ENCODE measurements around the gene SEC11A.
"Not testable (repeated sequence)": the region's sequence is repeated elsewhere in the genome, so short reads cannot be mapped to it uniquely, and the experiment has no call there.

Gene SEC11A

DNA sequence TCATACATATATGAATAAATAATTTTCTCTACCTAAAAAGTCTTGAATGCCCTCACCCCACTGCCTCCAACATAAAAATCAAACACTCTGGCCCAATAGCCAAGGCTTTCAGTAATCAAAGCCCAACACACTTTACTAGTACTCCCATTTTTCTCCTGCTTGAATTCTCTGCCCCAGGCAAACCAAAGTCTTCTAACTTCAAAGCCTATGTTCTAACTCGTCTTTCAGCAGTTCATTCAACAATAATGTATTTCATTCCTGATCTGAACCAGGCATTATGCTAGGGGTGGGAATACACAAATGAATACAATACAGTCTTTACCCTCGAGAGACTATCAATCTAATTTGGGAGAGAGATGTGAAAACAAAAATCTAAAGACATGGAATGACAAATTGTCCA, 21.1 kb upstream of the SEC11A start:
- no peak for DNase-seq (ENCODE audit: low read depth in 2 of 2)

DNA sequence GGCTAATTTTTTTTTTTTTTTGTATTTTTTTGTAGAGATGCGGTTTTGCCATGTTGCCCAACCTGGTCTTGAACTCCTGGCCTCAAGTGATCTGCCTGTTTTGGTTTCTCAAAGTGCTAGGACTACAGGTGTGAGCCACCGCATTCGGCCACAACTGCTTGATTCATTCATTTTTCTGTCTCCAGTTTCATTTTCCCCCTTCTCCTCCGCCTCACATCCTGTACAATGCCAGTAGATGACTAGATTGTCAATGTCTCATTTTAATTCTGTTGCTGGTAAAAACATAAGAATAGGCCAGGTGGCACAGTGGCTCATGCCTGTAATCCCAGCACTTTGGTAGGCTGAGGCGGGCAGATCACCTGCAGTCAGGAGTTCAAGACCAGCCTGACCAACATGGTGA, 20.4 kb upstream of the SEC11A start:
- DNase-seq (ENCODE audit: low read depth in 2 of 2), result no peak

DNA sequence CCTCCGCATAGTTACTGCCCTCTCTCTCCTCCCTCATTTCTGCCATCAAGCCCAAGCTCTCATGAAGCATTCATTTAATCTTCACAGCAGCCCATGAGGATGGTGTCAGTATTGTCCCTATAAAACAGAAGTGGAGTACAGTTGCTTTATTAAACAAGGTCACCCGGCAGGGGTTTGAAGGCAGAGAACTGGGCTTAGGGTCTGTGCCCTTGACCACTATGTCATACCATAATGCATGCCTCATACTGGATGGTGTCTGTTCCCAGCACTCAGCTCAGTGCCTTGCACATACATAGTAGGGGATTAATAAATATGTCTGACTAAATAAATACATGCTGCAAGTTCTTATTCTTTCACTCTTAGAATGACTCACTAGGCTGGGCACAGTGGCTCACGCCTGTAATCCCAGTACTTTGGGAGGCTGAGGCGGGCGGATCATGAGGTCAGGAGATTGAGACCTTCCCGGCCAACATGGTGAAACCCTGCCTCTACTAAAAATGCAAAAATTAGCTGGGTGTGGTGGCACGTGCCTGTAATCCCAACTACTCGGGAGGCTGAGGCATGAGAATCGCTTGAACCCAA, 19.6 kb upstream of the SEC11A start:
- not testable (repeated sequence) for DNase-seq (ENCODE audit: low read depth in 2 of 2)

DNA sequence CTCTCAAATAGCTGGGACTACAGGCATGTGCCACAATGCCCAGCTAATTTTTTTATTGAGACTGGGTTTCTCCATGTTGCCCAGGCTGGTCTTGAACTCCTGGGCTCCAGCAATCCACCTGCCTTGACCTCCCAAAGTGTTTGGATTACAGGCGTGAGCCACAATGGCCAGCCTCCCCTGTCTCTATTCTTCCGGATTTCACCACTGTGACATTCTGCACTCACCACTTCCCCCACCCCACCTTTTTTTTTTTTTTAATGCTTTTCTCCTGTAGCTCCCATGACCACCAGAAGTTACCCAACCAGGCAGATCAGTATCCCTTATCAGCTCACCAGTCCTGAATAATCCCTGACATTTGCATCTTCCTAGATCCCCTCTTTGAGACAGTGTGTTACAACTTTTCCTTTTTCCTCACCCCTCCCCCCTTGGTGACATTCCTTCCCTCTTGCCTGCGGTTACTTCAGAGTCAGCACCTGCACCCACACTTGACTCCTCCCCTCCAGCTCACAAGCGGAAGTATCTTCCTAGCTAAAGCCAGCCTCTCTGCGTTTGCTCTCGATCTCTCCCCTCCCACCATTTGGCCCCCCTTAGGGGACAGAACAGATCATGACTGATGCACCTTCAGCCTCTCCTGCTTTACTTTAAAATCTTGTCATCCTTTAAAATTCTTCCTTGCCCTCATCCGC, 19.0 kb upstream of the SEC11A start:
- no peak for DNase-seq (ENCODE audit: low read depth in 2 of 2)

DNA sequence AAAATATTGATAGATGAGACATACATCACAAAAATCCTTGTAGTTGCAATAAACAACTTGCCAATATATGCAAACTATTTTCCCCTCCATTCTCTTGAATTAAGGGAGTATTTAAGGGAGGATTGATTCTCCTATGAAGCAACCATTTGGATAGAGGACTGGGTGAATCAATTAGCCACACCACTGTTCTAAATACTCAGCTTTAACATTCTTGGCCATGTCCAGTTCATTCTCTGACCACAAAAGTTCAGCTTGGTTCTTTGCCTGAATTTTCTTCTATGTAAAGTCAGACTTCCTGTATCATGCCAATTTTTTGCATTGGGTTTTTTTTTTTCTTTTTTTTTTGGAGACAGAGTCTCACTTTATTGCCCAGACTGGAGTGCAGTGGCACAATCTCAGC, 15.8 kb upstream of the SEC11A start:
- DNase-seq (ENCODE audit: low read depth in 2 of 2), result no peak

DNA sequence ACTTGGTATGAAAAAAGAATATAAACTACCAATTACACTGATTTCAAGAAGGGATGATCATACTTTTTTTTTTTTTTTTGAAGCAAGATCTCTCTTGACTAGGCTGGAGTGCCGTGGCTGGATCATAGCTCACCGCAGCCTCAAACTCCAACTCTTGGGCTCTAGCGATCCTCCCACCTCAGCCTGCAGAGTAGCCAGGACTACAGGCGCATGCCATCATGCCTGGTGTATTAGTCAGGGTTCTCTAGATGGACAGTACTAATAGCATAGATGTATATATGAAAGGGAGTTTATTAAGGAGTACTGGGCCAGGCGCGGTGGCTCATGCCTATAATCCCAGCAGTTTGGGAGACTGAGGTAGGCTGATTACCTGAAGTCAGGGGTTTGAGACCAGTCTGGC, 11.5 kb upstream of the SEC11A start:
- no peak for DNase-seq (ENCODE audit: low read depth in 2 of 2)

DNA sequence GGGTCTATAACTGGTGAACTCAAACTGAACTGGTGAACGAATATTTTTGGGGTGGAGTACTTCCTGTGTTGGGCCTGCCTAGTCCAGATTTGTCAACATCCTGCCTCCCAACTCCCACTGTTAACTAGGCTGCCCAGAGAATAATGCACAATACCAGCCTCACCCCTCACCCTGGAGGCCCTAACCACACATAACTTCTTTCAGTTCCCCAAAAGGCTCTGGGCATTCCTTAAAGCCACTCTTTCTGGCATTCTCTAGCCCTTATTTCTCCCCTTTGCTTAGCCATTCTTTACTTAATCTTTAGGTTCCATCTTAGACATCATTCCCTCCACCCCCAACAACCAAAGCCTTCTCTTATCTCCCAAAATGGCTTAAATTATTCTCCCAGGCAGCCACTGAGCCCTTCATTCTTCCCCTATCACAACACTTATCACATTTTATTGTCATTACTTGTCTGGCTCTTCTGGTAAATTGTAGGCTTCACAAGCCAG, 9.1 kb upstream of the SEC11A start:
- no peak for DNase-seq (ENCODE audit: low read depth in 2 of 2)

DNA sequence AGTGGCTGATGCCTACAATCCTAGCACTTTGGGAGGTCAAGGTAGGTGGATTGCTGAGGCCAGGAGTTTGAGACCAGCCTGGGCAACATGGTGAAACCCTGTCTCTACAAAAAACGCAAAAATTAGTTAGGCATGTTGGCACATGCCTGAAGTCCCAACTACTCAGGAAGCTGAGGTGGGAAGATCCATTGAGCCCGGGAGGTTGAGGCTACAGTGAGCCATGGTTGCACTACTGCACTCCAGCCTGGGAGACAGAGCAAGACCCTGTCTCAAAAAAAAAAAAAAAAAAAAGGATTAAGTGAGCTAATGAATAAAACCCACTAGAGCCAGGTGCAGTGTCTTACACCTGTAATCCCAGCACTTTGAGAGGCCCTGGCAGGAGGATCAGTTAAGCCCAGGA, 6.7 kb upstream of the SEC11A start:
- DNase-seq (ENCODE audit: low read depth in 2 of 2), result no peak

DNA sequence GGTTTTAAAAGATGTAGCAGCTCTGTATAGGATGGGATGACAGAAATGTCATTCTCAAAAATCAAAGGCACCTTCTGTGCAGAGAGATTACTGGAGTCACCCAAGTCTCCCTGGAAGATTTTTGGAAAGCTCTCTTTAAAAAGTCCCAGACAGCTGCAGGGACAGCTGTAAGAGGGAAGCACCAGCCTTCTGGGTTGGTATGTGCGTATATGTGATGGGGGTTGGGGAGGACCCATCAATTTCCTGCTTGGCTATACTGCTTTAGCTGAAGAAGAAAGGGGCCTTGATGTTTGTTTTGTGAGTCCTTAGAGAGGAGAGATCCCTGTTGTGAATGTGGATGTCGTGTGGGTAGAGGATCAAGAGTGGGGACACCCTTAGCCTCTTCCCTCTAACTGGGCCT, 5.4 kb upstream of the SEC11A start:
- DNase-seq (ENCODE audit: low read depth in 2 of 2), result no peak

DNA sequence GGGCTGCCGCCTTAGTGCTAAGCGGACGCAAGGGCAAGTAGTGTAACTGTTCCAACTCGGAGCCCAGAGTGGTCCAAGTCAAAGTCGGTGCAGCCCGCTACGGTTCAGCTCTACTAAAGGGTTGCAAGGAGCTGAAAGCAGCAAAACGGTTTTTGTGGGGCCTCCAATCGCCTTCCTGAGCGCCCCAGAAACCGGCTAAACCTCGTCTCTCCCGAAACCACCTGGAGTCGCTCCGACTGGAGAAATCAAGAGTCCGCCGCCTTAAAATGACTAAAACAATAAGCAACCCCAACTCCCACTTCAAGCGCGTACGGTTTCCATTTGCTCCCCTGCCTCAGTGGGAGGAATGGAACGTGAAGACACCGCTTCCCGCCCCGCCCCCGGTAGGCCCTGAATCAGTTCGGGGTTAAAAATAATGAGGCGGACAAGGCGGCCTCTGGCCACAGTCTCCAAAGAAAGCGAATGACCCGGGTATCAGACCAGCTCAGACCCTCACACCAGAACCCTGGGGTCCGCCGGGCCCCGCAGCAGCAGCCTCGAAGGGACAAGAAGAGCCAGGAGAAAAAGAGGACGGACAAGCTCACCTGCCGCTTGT, 401 bp downstream of the SEC11A start:
- no peak for DNase-seq (ENCODE audit: low read depth in 2 of 2)

DNA sequence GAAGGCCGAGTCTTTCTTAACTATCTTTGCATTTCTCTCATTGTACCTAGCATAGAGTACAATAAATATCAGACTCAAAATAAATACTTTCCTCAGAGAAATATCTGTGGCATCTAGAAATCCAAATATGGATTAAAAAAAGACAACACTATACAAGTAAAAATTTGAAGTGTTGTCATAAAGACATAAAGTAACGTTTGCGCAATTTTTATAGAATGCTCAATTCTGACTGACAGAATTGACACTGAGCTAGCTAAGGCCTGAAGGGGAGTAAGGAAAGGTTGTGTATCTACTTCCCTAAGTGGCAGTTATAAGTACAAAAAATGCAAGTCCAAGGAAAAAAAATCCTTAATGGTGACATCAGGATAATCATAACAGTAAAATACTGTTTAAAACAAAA, 1.1 kb downstream of the SEC11A start:
- DNase-seq (ENCODE audit: low read depth in 2 of 2), result no peak

DNA sequence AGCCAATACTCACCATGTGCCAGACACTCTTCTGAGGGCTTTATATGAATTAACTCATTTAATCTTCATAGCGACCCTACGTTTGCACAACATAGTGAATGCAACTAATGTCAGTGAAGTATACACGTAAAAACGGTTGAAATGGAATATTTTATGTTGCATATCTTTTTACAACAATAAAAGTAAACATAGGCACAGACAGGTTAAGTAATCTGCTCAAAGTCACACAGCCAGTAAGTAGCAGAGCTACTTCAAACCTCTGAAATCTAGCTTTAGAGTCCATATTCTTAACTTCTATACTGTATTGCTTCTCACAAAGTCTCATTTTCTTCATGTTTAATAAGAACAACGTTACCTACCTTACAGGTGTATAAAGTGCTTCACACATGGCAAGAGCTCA, 1.6 kb downstream of the SEC11A start:
- DNase-seq (ENCODE audit: low read depth in 2 of 2), result no peak

DNA sequence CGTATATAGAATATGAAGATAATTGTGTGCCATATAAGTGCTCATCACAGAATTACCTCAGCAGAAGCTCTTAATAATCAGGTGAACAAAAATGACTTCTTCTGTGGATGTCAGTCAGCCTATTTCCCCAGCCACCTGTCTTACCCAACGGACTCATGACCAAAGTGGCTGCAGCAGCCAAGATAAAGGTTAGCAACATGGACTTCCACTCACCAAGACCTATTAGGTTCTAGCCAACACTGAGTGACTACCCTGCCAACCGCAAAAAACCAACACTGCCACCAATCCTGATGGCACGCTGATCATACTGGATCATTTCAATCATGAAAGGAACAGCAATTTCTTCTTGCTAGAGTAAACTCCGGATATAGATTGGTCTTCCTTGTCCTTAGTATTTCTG, 12.1 kb downstream of the SEC11A start:
- DNase-seq (ENCODE audit: low read depth in 2 of 2), result no peak

DNA sequence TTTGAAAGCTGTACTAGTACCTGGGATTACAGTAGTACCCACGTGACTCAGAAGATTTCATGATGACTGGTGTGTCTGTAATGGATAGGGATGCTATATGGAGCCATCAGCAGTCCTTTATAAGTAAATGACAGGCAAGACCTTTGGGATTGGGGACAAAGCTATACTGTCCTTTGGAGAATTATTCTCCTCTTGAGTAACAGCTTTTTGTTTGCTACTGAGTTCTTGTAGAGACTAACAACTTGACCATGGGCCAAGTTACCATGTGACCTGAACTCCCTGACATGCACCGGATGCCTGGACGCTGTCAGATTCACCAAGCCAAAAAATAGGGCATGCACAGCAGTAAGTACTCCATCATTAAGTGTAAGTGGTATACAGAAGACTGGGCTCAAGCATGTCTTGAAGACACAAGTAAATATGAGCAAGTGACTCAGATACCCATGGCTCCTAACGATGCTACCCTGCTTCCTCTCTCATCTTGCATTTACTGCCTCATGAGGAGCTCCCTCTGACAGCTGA, 12.9 kb downstream of the SEC11A start:
- no peak for DNase-seq (ENCODE audit: low read depth in 2 of 2)

DNA sequence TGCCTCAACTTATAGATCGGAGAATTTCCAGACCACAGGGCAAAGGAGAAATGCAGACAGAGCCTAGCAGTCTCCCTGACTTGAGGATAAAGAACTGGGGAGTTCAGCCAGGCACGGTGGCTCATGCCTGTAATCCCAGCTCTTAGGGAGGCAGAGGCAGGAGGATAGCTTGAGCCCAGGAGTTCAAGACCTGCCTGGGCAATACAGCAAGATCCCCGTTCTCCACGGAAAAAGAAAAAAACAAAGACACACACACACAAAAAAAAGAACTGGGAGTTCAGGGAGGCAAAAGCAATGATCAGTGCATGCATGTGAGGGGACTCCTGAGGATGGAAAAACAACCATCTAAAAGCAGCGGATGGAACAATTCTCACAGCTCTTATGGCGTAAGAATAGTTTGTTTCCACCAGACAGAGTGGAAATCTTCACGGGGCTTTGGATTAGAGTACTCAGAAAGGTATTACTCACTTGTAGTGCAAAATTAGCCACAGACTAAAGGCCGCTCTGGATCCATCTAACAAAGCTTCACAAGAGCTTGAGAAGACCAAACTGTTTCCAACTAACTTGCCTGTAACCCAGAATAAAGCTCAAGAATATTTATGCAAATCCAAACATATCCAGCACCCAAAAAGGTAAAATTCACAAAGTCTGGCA, 16.3 kb downstream of the SEC11A start:
- no peak for DNase-seq (ENCODE audit: low read depth in 2 of 2)

DNA sequence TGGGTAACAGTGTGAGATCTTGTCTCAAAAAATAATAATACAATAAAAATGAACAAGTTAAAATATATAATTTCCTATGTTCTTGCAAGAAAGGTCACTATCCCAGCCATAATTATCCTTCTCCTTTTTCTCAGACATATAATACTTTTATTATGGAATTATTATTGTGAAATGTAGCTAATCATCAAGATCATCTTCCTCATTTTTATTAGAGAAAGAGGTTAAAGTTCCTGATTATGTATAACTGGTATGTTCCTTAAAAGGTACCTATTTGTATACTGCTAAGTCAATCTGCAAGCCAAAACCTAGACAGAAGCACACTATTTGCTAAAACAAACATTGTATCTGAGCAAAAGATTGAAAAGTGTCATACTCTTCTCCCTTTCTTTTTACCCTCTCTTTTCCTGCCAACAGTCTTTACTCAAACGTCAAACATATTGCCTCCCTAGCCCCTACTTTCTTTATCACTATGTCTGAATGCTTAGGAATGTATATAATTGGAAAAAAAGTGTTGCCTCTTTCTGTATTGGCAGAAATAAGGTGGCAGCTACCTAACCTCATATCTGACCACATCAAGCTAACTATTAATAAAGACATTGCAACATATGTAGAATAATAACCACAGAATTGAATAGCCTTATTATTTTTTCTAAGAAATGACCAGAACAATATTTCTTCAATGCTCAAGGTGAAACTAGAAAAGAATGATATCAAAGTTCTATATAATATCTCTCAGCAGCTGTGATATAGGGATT, 18.5 kb downstream of the SEC11A start:
- DNase-seq (ENCODE audit: low read depth in 2 of 2), result no peak

DNA sequence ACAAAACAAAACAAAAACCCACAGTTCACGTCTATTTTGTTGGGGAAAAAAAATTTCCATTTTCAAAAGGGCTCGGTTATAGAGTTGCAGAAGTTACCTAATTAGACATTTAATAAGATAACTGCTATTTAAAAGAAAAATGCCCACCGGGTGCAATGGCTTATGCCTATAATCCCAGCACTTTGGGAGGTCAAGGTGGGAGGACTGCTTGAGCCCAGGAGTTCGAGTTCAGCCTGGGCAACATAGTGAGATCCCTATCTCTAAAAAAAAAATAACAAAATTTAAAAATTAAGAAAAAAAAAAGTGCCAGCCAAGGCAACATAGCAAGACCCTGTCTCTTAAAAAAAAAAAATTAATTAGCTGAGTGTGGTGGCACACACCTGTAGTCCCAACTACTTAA, 19.2 kb downstream of the SEC11A start:
- no peak for DNase-seq (ENCODE audit: low read depth in 2 of 2)

DNA sequence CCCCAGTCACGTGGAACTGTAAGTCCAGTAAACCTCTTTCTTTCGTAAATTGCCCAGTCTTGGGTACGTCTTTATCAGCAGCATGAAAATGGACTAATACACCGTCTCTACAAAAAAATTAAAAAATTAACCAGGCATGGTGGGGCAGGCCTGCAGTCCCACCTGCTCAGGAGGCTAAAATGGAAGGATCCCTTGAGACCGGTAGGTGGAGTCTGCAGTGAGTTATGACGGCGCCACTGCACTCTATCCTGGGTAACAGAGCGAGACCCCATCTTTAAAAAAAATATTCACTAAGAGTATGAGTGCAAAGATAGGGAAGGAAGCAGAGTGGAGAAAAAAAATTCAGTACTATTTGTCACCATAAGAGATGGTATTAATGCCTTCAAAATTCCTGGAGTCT, 25.6 kb downstream of the SEC11A start:
- DNase-seq (ENCODE audit: low read depth in 2 of 2), result no peak

DNA sequence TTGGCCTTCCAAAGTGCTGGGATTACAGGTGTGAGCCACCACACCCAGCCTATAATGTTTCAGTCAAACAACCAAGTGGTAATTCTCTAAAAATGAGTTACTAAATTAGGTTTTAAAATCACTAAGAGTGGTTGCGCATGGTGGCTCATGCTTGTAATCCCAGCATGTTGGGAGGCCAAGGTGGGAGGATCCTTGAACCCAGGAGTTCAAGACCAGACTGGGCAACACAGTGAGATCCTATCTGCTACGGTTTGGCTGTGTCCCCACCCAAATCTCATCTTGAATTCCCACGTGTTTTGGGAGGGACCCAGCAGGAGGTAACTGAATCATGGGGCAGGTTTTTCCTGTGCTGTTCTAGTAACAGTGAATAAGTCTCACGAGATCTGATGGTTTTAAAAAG, 26.1 kb downstream of the SEC11A start:
- no peak for DNase-seq (ENCODE audit: low read depth in 2 of 2)

DNA sequence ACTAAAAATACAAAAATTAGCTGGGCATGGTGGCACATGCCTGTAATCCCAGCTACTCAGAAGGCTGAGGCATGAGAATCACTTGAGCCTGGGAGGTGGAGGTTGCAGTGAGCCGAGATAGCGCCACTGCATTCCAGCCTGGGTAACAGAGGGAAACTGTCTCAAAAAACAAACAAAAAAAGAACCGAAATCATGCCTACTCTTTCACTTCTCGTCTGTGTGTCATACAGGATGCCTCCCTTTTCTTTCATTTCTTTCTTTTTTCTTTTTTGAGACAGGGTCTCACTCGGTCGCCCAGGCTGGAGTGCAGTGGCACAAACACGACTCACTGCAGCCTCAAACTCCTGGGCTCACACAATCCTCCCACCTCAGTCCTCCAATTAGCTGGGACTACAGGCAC, 29.5 kb downstream of the SEC11A start:
- DNase-seq (ENCODE audit: low read depth in 2 of 2), result not testable (repeated sequence)

DNA sequence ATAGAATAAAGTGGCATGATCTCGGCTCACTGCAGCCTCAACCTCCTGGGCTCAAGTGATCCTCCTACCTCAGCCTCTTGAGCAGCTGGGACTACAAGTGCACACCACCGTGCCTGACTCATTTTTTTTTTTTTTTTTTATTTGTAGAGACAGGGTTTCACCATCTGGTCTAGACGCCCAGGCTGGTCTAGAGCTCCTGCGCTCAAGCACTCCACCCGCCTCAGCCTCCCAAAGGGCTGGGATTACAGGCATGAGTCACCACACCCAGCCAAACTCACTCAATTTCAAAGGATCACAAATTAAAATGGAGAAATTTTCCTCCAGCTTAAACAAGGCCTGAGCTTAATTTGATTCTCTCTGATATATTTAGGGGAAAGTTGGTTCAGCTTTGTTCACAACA, 30.6 kb downstream of the SEC11A start:
- no peak for DNase-seq (ENCODE audit: low read depth in 2 of 2)

DNA sequence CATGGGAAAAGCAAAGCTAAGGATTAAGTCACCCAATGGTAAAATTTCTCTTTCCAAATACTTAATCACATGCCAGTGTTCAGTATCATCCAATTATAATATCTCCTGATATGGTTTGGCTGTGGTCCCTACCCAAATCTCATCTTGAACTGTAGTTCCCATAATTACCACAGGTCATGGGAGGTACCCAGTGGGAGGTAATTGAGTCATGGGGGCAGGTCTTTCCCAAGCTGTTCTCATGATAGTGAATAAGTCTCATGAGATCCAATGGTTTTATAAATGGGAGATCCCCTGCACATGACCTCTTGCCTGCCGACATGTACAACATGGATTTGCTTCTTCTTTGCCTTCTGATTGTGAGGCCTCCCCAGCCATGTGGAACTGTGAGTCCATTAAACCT, 31.8 kb downstream of the SEC11A start:
- DNase-seq (ENCODE audit: low read depth in 2 of 2), result no peak
